Psoas muscle (tissue), 8 donors: Measurements from ENCODE around the gene TMEM100. TPM values are rescaled to one million over a fixed set of nuclear protein-coding genes. Genes with fewer than 3 reads are reported as not detected.

Experiments
- ATAC-seq, 4 donors: fragments of 200-7000 bp; cut with Tn5 transposase; one replicate each; pipeline ENCODE4 v1.9.1; 2020; ENCODE audit warnings: moderate library complexity in 3 of 4, mild to moderate bottlenecking in 2 of 4
- DNase-seq, 2 donors: peaks; one replicate each; pipeline ENCODE4 v3.0.0-alpha.2; 2020
- H3K27ac ChIP-seq: fragments of 200-600 bp; one replicate; pipeline ENCODE4 v1.8.0; 2022
- H3K27me3 ChIP-seq, 3 donors: fragments of 200-600 bp in 1 of 3; one replicate each; pipeline versions ENCODE4 v1.6.1 to v1.8.0; 2013 to 2022; ENCODE audit warnings: low read length in 2 of 3, mild to moderate bottlenecking in 2 of 3, moderate library complexity in 1 of 3; ENCODE audit not compliant: insufficient read depth in 3 of 3
- H3K36me3 ChIP-seq, 2 donors: fragments of 200-600 bp in 1 of 2; one replicate each; pipeline versions ENCODE4 v1.6.1 to v1.8.0; 2013 to 2022; ENCODE audit warnings: low read depth in 1 of 2, mild to moderate bottlenecking in 1 of 2, moderate library complexity in 1 of 2; ENCODE audit not compliant: insufficient read depth in 1 of 2
- H3K4me1 ChIP-seq: fragments of 200-600 bp; one replicate; pipeline ENCODE4 v1.8.0; 2022
- H3K4me3 ChIP-seq: fragments of 200-600 bp; one replicate; pipeline ENCODE4 v1.8.0; 2022; ENCODE audit warnings: mild to moderate bottlenecking
- H3K9me3 ChIP-seq: fragments of 200-600 bp; one replicate; pipeline ENCODE4 v1.8.0; 2022
- CTCF ChIP-seq: fragments of 200-600 bp; IDR thresholded peaks from one replicate; pipeline ENCODE4 v1.8.0; 2022; ENCODE audit warnings: antibody characterized with exemption
- WGBS, 3 donors: extraction: QIAGEN DNeasy Blood & Tissue Kit; methylation state at CpG; one replicate each; pipeline versions ENCODE4 v1.1.6 to v1.1.7; 2013; 5-methylcytosine and 5-hydroxymethylcytosine counted together
- intact Hi-C, 2 donors: fragments of 100-400 bp; cut with DNase I; formaldehyde crosslinking; loops; one replicate each; pipeline versions ENCODE4 v1.11.0 to v1.14.2; 2022
- polyA plus RNA-seq, 3 donors: library from polyadenylated mRNA; stranded (reverse); fragments of 200-250 nt; gene quantifications; one replicate each; pipeline ENCODE4 v1.2.3, GENCODE V29; 2013
- total RNA-seq, 4 donors: library from RNA; stranded (reverse); fragmentation: NEBNext Ultra II Directional in 2 of 4; extraction: Animal tissue kit (Norgen Biotek cat#: 25700) in 2 of 4; gene quantifications; one replicate each; pipeline versions ENCODE4 v1.2.1 to v1.2.4, GENCODE V29; 2021 to 2023
- donor health status: healthy with polysubstance abuse.
- donor health status: DM: no; HTN: no; CAD: no; lungs with moderate emphysema.
- donor health status: Bipolar disorder and iron deficiency.
- donor health status: healthy.
- donor health status: DM: yes; HTN: yes; CAD: no.
- donor health status: DM: no; HTN: no; CAD: no.
- donor health status: DM: no; HTN: no; CAD: no.
- donor health status: DM: yes; HTN: yes; CAD: no.

Gene TMEM100
- total and polyA plus RNA-seq, 7 donors, result 2.3 to 79.9 (median 7.3) TPM

- H3K4me3 ChIP-seq, result no peak overlapping the region
- intact Hi-C loops, result no loop called here
- H3K27ac ChIP-seq, result no peak overlapping the region
- no peaks in the 10 kb centered on the region for H3K27me3 ChIP-seq
- no peak for TF ChIP-seq CTCF
- no peaks in the 10 kb centered on the region for H3K36me3 ChIP-seq
- peaks cover 3% of the 10 kb centered on the region for H3K4me1 ChIP-seq
- no peak for DNase-seq
- no peaks in the 10 kb centered on the region for H3K9me3 ChIP-seq
- no peak for ATAC-seq
- WGBS, 3 donors, result 50 to 55% (median 53%) methylated on average over 8 of the region's 8 CpGs
Observed at GRCh38 chr17:55699181-55699860, 23.3 kb downstream of the TMEM100 start.

GRCh38 chr17:55694286-55694910 is 28.3 kb downstream of the TMEM100 start:
- no peak for ATAC-seq
- H3K27me3 ChIP-seq, result no peaks in the 10 kb centered on the region
- no peak for TF ChIP-seq CTCF
- H3K9me3 ChIP-seq, result no peaks in the 10 kb centered on the region
- H3K27ac ChIP-seq, result no peak overlapping the region
- peaks cover 3% of the 10 kb centered on the region for H3K4me1 ChIP-seq
- intact Hi-C loops, result no loop called here
- no peak overlapping the region for H3K4me3 ChIP-seq
- WGBS, 3 donors, result 19 to 25% (median 19%) methylated on average over 5 of the region's 5 CpGs
- no peaks in the 10 kb centered on the region for H3K36me3 ChIP-seq
- DNase-seq, result no peak

GRCh38 chr17:55693254-55694216 is 29.1 kb downstream of the TMEM100 start:
- Histone ChIP-seq H3K27me3 (no peaks in the 10 kb centered on the region), H3K4me1 (peaks cover 3% of the 10 kb centered on the region), H3K27ac (no peak overlapping the region), H3K4me3 (no peak overlapping the region), H3K36me3 (no peaks in the 10 kb centered on the region), H3K9me3 (no peaks in the 10 kb centered on the region)
- DNase-seq, result peak; percentile 37 to 55
- 41 to 44% (median 42%) methylated on average over 5 of the region's 5 CpGs for WGBS, 3 donors
- ATAC-seq, result peak; percentile 46 to 61 (median 53)
- intact Hi-C loops, result no loop called here
- TF ChIP-seq CTCF, result no peak

- no peaks in the 10 kb centered on the region for H3K9me3 ChIP-seq
- no peak overlapping the region for H3K27ac ChIP-seq
- WGBS, 3 donors, result 75 to 85% (median 79%) methylated on average over 2 of the region's 2 CpGs
- ATAC-seq, result no peak
- no peaks in the 10 kb centered on the region for H3K36me3 ChIP-seq
- no peak for TF ChIP-seq CTCF
- peaks cover 3% of the 10 kb centered on the region for H3K4me1 ChIP-seq
- intact Hi-C loops, result no loop called here
- no peak for DNase-seq
- no peak overlapping the region for H3K4me3 ChIP-seq
- no peaks in the 10 kb centered on the region for H3K27me3 ChIP-seq
Observed at GRCh38 chr17:55692276-55692675, 30.4 kb downstream of the TMEM100 start.
